GM23338 (cell line): ENCODE measurements around the gene ABHD5. TPM values are rescaled to one million over a fixed set of nuclear protein-coding genes. Genes with fewer than 3 reads are reported as not detected.

Experiments
- ATAC-seq: fragments of 200-7000 bp; cut with Tn5 transposase; 3 replicates; pipeline ENCODE4 v1.9.1; 2020
- DNase-seq: peaks from one replicate; pipeline ENCODE4 v3.0.0-alpha.2; 2015; ENCODE audit warnings: low spot score
- H2AFZ ChIP-seq: fragments of 200-600 bp; sonication (generic); 2 replicates; pipeline ENCODE4 v1.8.0; 2016; ENCODE audit warnings: antibody characterized with exemption, mild to moderate bottlenecking, moderate library complexity
- H3F3A ChIP-seq: fragments of 200-600 bp; sonication (generic); replicated peaks from 2 replicates; pipeline ENCODE4 v1.8.0; 2017; ENCODE audit warnings: antibody characterized with exemption, mixed run types, low read depth
- H3K27ac ChIP-seq: fragments of 200-600 bp; sonication (generic); 2 replicates; pipeline ENCODE4 v1.6.1; 2016; ENCODE audit warnings: low read depth
- H3K27me3 ChIP-seq: fragments of 200-600 bp; sonication (generic); 2 replicates; pipeline ENCODE4 v1.8.0; 2016; ENCODE audit warnings: mild to moderate bottlenecking, mixed run types, moderate library complexity; ENCODE audit not compliant: insufficient read depth
- H3K36me3 ChIP-seq: fragments of 200-600 bp; sonication (generic); 2 replicates; pipeline ENCODE4 v1.8.0; 2016; ENCODE audit warnings: mild to moderate bottlenecking; ENCODE audit not compliant: insufficient read depth
- H3K4me1 ChIP-seq: fragments of 200-600 bp; sonication (generic); 2 replicates; pipeline ENCODE4 v1.8.0; 2016; ENCODE audit warnings: mild to moderate bottlenecking, moderate library complexity; ENCODE audit not compliant: insufficient read depth
- H3K4me2 ChIP-seq: fragments of 200-600 bp; sonication (generic); 2 replicates; pipeline ENCODE4 v1.7.1; 2017; ENCODE audit warnings: mixed run types
- H3K4me3 ChIP-seq: fragments of 200-600 bp; sonication (generic); 2 replicates; pipeline ENCODE4 v1.6.1; 2016; ENCODE audit warnings: mixed run types
- H3K79me2 ChIP-seq: fragments of 200-600 bp; sonication (generic); replicated peaks from 2 replicates; pipeline ENCODE4 v1.8.0; 2017; ENCODE audit warnings: mild to moderate bottlenecking; ENCODE audit not compliant: insufficient read depth
- H3K9me2 ChIP-seq: fragments of 200-600 bp; sonication (generic); 2 replicates; pipeline ENCODE4 v1.8.0; 2017; ENCODE audit not compliant: insufficient read depth
- H4K20me1 ChIP-seq: fragments of 200-600 bp; sonication (generic); replicated peaks from 2 replicates; pipeline ENCODE4 v1.8.0; 2017; ENCODE audit warnings: mild to moderate bottlenecking; ENCODE audit not compliant: insufficient read depth
- H3K27ac Mint-ChIP-seq: 2 replicates; pipeline ENCODE4 v1.8.0; 2020; ENCODE audit warnings: inconsistent platforms, mild to moderate bottlenecking, moderate library complexity, mixed read lengths
- H3K27me3 Mint-ChIP-seq: 3 replicates; pipeline ENCODE4 v1.8.0; 2022; ENCODE audit warnings: low read depth, mild to moderate bottlenecking, moderate library complexity, mixed read lengths, inconsistent platforms; ENCODE audit not compliant: insufficient read depth, poor library complexity
- H3K36me3 Mint-ChIP-seq: 3 replicates; pipeline ENCODE4 v1.8.0; 2021; ENCODE audit warnings: low read depth, mild to moderate bottlenecking, inconsistent platforms, moderate library complexity, mixed read lengths
- H3K4me1 Mint-ChIP-seq: 3 replicates; pipeline ENCODE4 v1.8.0; 2020; ENCODE audit warnings: mild to moderate bottlenecking, inconsistent platforms, mixed read lengths
- H3K4me3 Mint-ChIP-seq: 3 replicates; pipeline ENCODE4 v1.8.0; 2021; ENCODE audit warnings: moderate library complexity, mild to moderate bottlenecking, inconsistent platforms, mixed read lengths
- H3K9me3 Mint-ChIP-seq: 3 replicates; pipeline ENCODE4 v1.8.0; 2020; ENCODE audit warnings: moderate library complexity, mild to moderate bottlenecking, inconsistent platforms, mixed read lengths
- CREB1 ChIP-seq: fragments of 250-450 bp; sonication (Bioruptor Pico); IDR thresholded peaks from 2 replicates; pipeline ENCODE4 v1.5.0; 2020; ENCODE audit warnings: low read depth, mild to moderate bottlenecking, moderate library complexity
- CTCF ChIP-seq, 2 experiments: fragments of 200-600 bp in 1 of 2; sonication (generic) in 1 of 2; conservative IDR thresholded peaks; 2 replicates each; pipeline versions ENCODE4 v1.5.1 to v1.6.1; 2016 to 2017; ENCODE audit warnings: antibody characterized with exemption in 2 of 2, low read depth in 2 of 2, mild to moderate bottlenecking in 2 of 2, moderate library complexity in 1 of 2
- ETS1 ChIP-seq: IDR thresholded peaks from 2 replicates; pipeline ENCODE4 v1.6.1; 2016; ENCODE audit warnings: antibody characterized with exemption
- EZH2phosphoT487 ChIP-seq: fragments of 200-600 bp; sonication (generic); IDR thresholded peaks from one replicate; pipeline ENCODE4 v1.8.1; 2018; ENCODE audit warnings: antibody characterized with exemption; ENCODE audit not compliant: unreplicated experiment
- JUNB ChIP-seq: IDR thresholded peaks from one replicate; pipeline ENCODE4 v1.6.1; 2016; ENCODE audit warnings: antibody characterized with exemption; ENCODE audit not compliant: unreplicated experiment
- NANOG ChIP-seq: IDR thresholded peaks from 2 replicates; pipeline ENCODE4 v1.6.1; 2016; ENCODE audit warnings: antibody characterized with exemption, borderline replicate concordance
- POLR2AphosphoS5 ChIP-seq: IDR thresholded peaks from 2 replicates; pipeline ENCODE4 v1.6.1; 2016; ENCODE audit warnings: antibody characterized with exemption, low read depth
- STAT1 ChIP-seq: IDR thresholded peaks from one replicate; pipeline ENCODE4 v1.6.1; 2016; ENCODE audit warnings: antibody characterized with exemption; ENCODE audit not compliant: unreplicated experiment
- ZNF114 ChIP-seq: fragments of 250-450 bp; sonication (Bioruptor Pico); IDR thresholded peaks from 2 replicates; pipeline ENCODE4 v1.5.0; 2020; ENCODE audit warnings: mild to moderate bottlenecking, moderate library complexity
- ZNF462 ChIP-seq: fragments of 250-450 bp; sonication (Bioruptor Pico); IDR thresholded peaks from 2 replicates; pipeline ENCODE4 v1.5.0; 2020; ENCODE audit warnings: mild to moderate bottlenecking, moderate library complexity
- polyA plus RNA-seq: library from polyadenylated mRNA; unstranded; fragments of >200 nt; fragmentation: Nextera tagmentation; extraction: Ambion mirVana; gene quantifications from 2 replicates; pipeline ENCODE4 v1.2.1, GENCODE V29; 2016
- total RNA-seq: library from RNA; depleted of rRNA; stranded (reverse); fragments of >200 nt; shearing (Covaris generic); gene quantifications from 2 replicates; pipeline ENCODE4 v1.2.3, GENCODE V29; 2014

Gene ABHD5
- total and polyA plus RNA-seq, 2 experiments from 2014 or later, result 12.1 to 12.3 TPM

- Mint-ChIP-seq H3K4me1 (peaks cover 18% of the 10 kb centered on the region), H3K9me3 (no peaks in the 10 kb centered on the region), H3K27me3 (peaks cover 2% of the 10 kb centered on the region), H3K27ac (no peak overlapping the region), H3K4me3 (no peak overlapping the region), H3K36me3 (no peaks in the 10 kb centered on the region)
- no peak for TF ChIP-seq ZNF462
- TF ChIP-seq EZH2phosphoT487, result no peak
- TF ChIP-seq STAT1, result no peak
- no peak for TF ChIP-seq JUNB
- no peak for TF ChIP-seq NANOG
- TF ChIP-seq CTCF (conservative IDR thresholded peaks at IDR 0.05; ENCODE audit: low read depth in 2 of 2), result no peak
- no peak for TF ChIP-seq ZNF114 (CRISPR knock-in tag)
- TF ChIP-seq POLR2AphosphoS5, result no peak
- no peak for TF ChIP-seq CREB1 (CRISPR knock-in tag)
- no peak for TF ChIP-seq ETS1
- no peaks in the 10 kb centered on the region for H3K36me3 ChIP-seq
- peaks cover 4% of the 10 kb centered on the region; the same call in 1 of the 2 replicates for H3K9me2 ChIP-seq
- DNase-seq (no peak), ATAC-seq (no peak)
- H3K27me3 ChIP-seq, result no peaks in the 10 kb centered on the region
- no peak overlapping the region for H3K27ac ChIP-seq
- H4K20me1 ChIP-seq, result no peaks in the 10 kb centered on the region
- H3K4me3 ChIP-seq, result no peak overlapping the region
- no peaks in the 10 kb centered on the region for H3K79me2 ChIP-seq
- H3F3A ChIP-seq, result no peaks in the 10 kb centered on the region
- no peak overlapping the region for H2AFZ ChIP-seq
- peaks cover 5% of the 10 kb centered on the region; the same call in 1 of the 2 replicates for H3K4me1 ChIP-seq
- H3K4me2 ChIP-seq, result no peak overlapping the region
These were observed 67.1 kb downstream of the ABHD5 start for GRCh38 chr3:43757666-43758321.
